D721Med (cell line): ENCODE data around the gene LRRC58.
"Not testable (repeated sequence)": the region's sequence is repeated elsewhere in the genome, so short reads cannot be mapped to it uniquely, and the experiment has no call there.

Experiments
- DNase-seq: peaks from one replicate; pipeline ENCODE4 v3.0.0; 2011; ENCODE audit warnings: low spot score; ENCODE audit not compliant: insufficient read length
- FAIRE-seq: peaks from 2 replicates; lab custom pipeline; 2011; peaks lifted over from hg19 to GRCh38; lab: Jason Lieb, UNC
- TF ChIP-seq, protein P1 (sequence below): IDR thresholded peaks from 2 replicates; pipeline ENCODE4 v1.5.1; 2012; ENCODE audit warnings: mild to moderate bottlenecking, control low read depth; ENCODE audit not compliant: insufficient read depth; ENCODE audit errors: missing control alignments

The LRRC58 gene

DNA sequence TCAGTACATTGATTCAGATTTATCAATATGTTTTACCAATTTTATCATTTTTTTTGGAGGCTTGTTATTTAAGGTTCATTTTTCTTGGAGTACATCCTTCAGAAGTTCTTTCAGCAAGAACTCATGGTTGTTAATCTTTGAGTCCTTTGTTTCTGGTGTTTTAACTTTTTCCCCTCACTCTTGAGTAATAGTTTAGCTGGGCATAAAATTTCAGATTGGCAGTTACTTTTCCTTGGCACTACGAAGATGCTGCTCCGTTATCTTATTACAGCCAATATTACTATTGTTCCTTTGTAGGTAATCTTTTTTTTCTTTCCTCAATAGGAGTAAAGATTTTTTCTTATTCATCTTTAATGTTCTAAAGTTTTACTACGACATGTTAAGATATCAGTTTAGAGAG, 9.8 kb downstream of the LRRC58 start:
- TF ChIP-seq, protein P1, sequence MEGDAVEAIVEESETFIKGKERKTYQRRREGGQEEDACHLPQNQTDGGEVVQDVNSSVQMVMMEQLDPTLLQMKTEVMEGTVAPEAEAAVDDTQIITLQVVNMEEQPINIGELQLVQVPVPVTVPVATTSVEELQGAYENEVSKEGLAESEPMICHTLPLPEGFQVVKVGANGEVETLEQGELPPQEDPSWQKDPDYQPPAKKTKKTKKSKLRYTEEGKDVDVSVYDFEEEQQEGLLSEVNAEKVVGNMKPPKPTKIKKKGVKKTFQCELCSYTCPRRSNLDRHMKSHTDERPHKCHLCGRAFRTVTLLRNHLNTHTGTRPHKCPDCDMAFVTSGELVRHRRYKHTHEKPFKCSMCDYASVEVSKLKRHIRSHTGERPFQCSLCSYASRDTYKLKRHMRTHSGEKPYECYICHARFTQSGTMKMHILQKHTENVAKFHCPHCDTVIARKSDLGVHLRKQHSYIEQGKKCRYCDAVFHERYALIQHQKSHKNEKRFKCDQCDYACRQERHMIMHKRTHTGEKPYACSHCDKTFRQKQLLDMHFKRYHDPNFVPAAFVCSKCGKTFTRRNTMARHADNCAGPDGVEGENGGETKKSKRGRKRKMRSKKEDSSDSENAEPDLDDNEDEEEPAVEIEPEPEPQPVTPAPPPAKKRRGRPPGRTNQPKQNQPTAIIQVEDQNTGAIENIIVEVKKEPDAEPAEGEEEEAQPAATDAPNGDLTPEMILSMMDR = no peak
- DNase-seq (no peak), FAIRE-seq (no peak)

DNA sequence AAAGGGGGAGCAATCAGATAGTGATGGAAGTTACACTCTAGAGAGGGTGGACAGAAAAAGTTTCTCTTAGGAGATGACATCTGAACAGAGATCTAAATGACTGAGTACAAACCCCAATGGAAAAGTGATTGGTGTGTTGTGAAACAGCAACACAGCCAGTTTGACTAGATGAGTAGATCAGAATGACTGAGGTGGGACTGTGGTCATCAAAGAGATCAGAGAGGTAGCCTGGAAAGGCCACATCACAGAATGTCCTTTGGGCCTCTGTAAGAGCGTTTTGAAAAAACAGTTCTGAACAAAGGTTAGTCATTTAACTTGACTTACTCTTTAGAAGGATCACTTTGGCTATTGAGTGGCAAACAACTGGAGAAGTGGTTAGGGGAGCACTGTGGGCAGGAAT, 10.6 kb downstream of the LRRC58 start:
- DNase-seq (no peak), FAIRE-seq (peak; percentile 21)

DNA sequence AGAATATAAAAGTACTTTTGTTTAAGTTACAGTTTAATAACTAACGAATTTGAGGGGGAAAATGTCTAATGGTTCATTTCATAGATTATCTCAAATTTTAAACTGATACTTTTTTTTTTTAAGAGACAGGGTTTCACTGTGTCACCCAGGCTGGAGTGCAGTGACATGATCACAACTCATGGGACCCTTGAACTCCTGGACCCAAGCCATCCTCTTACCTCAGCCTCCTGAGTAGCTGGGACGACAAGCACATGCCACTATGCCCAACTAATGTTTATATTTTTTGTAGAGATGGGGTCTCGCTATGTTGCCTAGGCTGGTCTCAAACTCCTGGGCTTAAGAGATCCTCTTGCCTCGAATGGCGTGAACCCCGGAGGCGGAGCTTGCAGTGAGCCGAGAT, 16.5 kb downstream of the LRRC58 start:
- DNase-seq (no peak), FAIRE-seq (no peak)
- TF ChIP-seq, protein P1 = no peak

More for the DNA sequence above, 10.6 kb downstream of the LRRC58 start:
- TF ChIP-seq, protein P1 = no peak

DNA sequence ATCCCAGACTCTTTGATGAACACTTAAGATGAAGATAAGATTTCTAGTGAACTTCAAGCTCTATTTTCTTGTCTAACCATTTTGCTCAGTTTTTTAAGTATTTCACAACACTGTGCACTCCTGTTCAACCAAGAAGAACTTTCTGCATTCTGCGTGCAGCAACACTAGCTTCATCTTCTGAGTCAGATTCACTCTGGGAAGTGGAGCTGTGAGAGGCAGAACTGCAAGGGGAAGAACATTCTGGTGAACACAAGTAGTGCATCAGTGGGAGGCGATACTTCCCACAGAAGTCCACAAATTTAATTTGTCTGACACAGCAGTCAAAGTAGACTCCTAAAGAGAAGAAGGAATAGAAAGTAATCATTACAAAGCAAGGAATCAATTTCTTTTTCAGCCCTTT, 18.1 kb downstream of the LRRC58 start:
- DNase-seq (no peak), FAIRE-seq (peak; percentile 16)
- TF ChIP-seq, protein P1 = no peak

DNA sequence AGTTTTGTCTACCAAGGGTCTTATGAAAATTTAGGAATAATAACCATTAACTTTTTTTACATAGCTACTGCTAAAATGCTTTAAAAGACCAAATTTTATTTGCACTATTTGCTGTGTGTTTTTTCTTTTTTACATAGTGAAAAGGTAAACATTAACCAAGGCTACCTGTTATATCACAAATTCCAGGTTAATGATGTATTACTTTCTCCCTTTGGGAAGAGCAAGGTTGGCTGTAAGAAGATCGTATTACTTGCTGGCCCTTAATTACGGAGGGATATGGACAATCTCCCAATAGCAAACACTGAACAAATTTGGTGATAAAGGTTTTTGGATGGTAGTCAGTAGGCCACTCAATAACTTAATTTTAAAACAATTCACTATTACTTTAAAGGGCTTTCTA, 22.4 kb downstream of the LRRC58 start:
- TF ChIP-seq, protein P1 = no peak
- DNase-seq = no peak
- FAIRE-seq = no peak

DNA sequence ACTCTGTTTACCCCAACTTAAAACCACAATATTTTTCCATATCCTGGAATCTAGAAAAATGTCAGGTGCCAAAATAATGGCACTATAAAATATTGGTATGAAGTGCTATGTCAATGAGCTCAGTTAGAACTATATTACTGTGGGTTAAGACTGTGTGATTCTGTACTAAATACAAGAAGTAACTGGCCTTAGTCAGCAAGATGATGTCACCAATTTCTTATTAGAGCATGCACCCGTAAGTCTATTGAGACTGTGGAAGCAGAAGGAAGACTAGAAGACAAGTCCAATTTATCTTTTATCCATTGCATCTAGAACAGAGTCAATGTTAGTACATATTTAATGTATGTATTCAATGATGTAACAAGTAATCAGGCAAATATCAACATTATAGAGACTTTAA, 25.0 kb downstream of the LRRC58 start:
- FAIRE-seq (no peak), DNase-seq (no peak)
- TF ChIP-seq, protein P1 = no peak

DNA sequence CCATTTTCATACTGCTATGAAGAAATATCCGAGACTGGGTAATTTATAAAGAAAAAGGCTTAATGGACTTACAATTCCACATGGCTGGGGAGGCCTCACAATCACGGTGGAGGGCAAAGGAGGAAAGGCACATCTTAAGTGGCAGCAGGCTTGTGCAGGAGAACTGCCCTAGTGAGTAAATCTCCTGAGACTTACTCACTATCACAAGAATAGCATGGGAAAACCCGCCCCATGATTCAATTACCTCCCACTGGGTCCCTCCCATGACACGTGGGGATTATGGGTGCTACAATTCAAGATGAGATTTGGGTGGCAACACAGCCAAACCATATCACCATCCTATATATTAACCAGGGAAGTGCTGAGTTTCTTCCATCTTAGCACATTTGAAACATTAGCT, 25.4 kb downstream of the LRRC58 start:
- not testable (repeated sequence) for DNase-seq, FAIRE-seq
